Skeletal muscle tissue (tissue), 4 donors: ENCODE measurements around the gene C6orf141. TPM values are rescaled to one million over a fixed set of nuclear protein-coding genes. Genes with fewer than 3 reads are reported as not detected.
"Not testable (repeated sequence)": the region's sequence is repeated elsewhere in the genome, so short reads cannot be mapped to it uniquely, and the experiment has no call there.

Source experiments
- H3K27ac ChIP-seq: one replicate; pipeline ENCODE4 v1.7.0; 2013; ENCODE audit warnings: mild to moderate bottlenecking, low read depth, low read length, inconsistent platforms
- H3K27me3 ChIP-seq, 3 donors: one replicate each; pipeline ENCODE4 v1.7.0; 2013; ENCODE audit warnings: low read length in 3 of 3; ENCODE audit not compliant: control insufficient read depth in 3 of 3, insufficient read depth in 3 of 3
- H3K36me3 ChIP-seq, 3 donors: one replicate each; pipeline ENCODE4 v1.7.0; 2013; ENCODE audit warnings: low read length in 3 of 3; ENCODE audit not compliant: control insufficient read depth in 3 of 3, insufficient read depth in 3 of 3
- H3K4me1 ChIP-seq, 3 donors: one replicate each; pipeline ENCODE4 v1.7.0; 2013; ENCODE audit warnings: low read length in 3 of 3, mild to moderate bottlenecking in 3 of 3; ENCODE audit not compliant: control insufficient read depth in 3 of 3, insufficient read depth in 3 of 3
- H3K4me3 ChIP-seq, 3 donors: one replicate each; pipeline ENCODE4 v1.7.0; 2013; ENCODE audit warnings: low read length in 3 of 3
- H3K9ac ChIP-seq, 3 donors: one replicate each; pipeline ENCODE4 v1.7.0; 2013; ENCODE audit warnings: low read length in 3 of 3, mild to moderate bottlenecking in 3 of 3, moderate library complexity in 2 of 3, low read depth in 1 of 3
- H3K9me3 ChIP-seq, 3 donors: one replicate each; pipeline ENCODE4 v1.7.0; 2013; ENCODE audit warnings: low read length in 3 of 3; ENCODE audit not compliant: control insufficient read depth in 3 of 3
- total RNA-seq: library from RNA; depleted of rRNA; stranded (reverse); fragments of >200 nt; gene quantifications from one replicate; pipeline ENCODE4 v1.2.3, GENCODE V29; 2014
- donor health status: Osteomylitis.

C6orf141 gene
- total RNA-seq, 1 donor from 2014 or later, result 2.1 TPM

- Histone ChIP-seq H3K9me3 (no peaks in the 10 kb centered on the region), H3K36me3 (no peaks in the 10 kb centered on the region), H3K4me3 (no peak overlapping the region), H3K27ac (no peak overlapping the region), H3K4me1 (no peaks in the 10 kb centered on the region), H3K27me3 (no peaks in the 10 kb centered on the region), H3K9ac (no peak overlapping the region)
Observed at GRCh38 chr6:49565855-49566254, 15.4 kb downstream of the C6orf141 start.

GRCh38 chr6:49570474-49571079 is 20.1 kb downstream of the C6orf141 start:
- H3K4me3 ChIP-seq, result no peak overlapping the region
- peaks cover 0 to 2% (median 0%) of the 10 kb centered on the region in 3 donors for H3K27me3 ChIP-seq
- no peaks in the 10 kb centered on the region for H3K4me1 ChIP-seq
- H3K36me3 ChIP-seq, result no peaks in the 10 kb centered on the region
- H3K9ac ChIP-seq, result no peak overlapping the region
- H3K27ac ChIP-seq, result no peak overlapping the region
- no peaks in the 10 kb centered on the region for H3K9me3 ChIP-seq

GRCh38 chr6:49576618-49577017 is 26.1 kb downstream of the C6orf141 start:
- H3K27ac ChIP-seq, result no peak overlapping the region
- no peak overlapping the region for H3K4me3 ChIP-seq
- H3K9ac ChIP-seq, result no peak overlapping the region
- no peaks in the 10 kb centered on the region for H3K9me3 ChIP-seq
- peaks cover 0 to 2% (median 0%) of the 10 kb centered on the region in 3 donors for H3K27me3 ChIP-seq
- no peaks in the 10 kb centered on the region for H3K36me3 ChIP-seq
- no peaks in the 10 kb centered on the region for H3K4me1 ChIP-seq

- no peak overlapping the region for H3K4me3 ChIP-seq
- H3K36me3 ChIP-seq, result no peaks in the 10 kb centered on the region
- H3K9me3 ChIP-seq, result no peaks in the 10 kb centered on the region
- no peak overlapping the region for H3K27ac ChIP-seq
- no peaks in the 10 kb centered on the region for H3K4me1 ChIP-seq
- H3K9ac ChIP-seq, result no peak overlapping the region
- H3K27me3 ChIP-seq, result no peaks in the 10 kb centered on the region
Observed at GRCh38 chr6:49579649-49580048, 29.2 kb downstream of the C6orf141 start.

GRCh38 chr6:49582529-49582928 is 32.1 kb downstream of the C6orf141 start:
- H3K27ac ChIP-seq, result no peak overlapping the region
- H3K4me1 ChIP-seq, result no peaks in the 10 kb centered on the region
- no peaks in the 10 kb centered on the region for H3K36me3 ChIP-seq
- H3K27me3 ChIP-seq, result no peaks in the 10 kb centered on the region
- no peak overlapping the region for H3K9ac ChIP-seq
- no peak overlapping the region for H3K4me3 ChIP-seq
- no peaks in the 10 kb centered on the region for H3K9me3 ChIP-seq

GRCh38 chr6:49587262-49587661 is 36.8 kb downstream of the C6orf141 start:
- not testable (repeated sequence) for H3K27ac ChIP-seq, H3K4me1 ChIP-seq, H3K36me3 ChIP-seq, H3K4me3 ChIP-seq, H3K9me3 ChIP-seq, H3K27me3 ChIP-seq, H3K9ac ChIP-seq

Other genes with a start within 250 kb of the C6orf141 start
- 17.2 TPM for gene MMUT, start 87.4 kb upstream of the C6orf141 start, total RNA-seq
- gene CENPQ, start 87.3 kb upstream of the C6orf141 start, total RNA-seq, result 1.6 TPM
- gene GLYATL3, start 50.7 kb upstream of the C6orf141 start, total RNA-seq, result not detected
- gene RHAG, start 86.2 kb downstream of the C6orf141 start, total RNA-seq, result 1.6 TPM
- gene CRISP2, start 162.9 kb downstream of the C6orf141 start, total RNA-seq, result not detected
- gene CRISP3, start 193.7 kb downstream of the C6orf141 start, total RNA-seq, result not detected
- gene PGK2, start 236.6 kb downstream of the C6orf141 start, total RNA-seq, result not detected